Activated naive CD4-positive, alpha-beta T cell treated with anti-CD3 and anti-CD28 coated beads for 36 hours (primary cell): ENCODE results near the gene CUL5. TPM values are rescaled to one million over a fixed set of nuclear protein-coding genes. Genes with fewer than 3 reads are reported as not detected.

Source experiments
- CTCF ChIA-PET: fragments of 350-600 bp; sonication (Branson Sonifier 250); formaldehyde crosslinking; loops from one replicate; lab custom pipeline; 2021; ENCODE audit warnings: antibody characterized with exemption; lab: Charles Lee
- DNase-seq: peaks from one replicate; pipeline ENCODE4 v3.0.0-alpha.2; 2020
- H3K27ac Mint-ChIP-seq: one replicate; pipeline ENCODE4 v1.8.0; 2021; ENCODE audit warnings: mild to moderate bottlenecking, mixed read lengths
- H3K27me3 Mint-ChIP-seq: one replicate; pipeline ENCODE4 v1.8.0; 2021; ENCODE audit warnings: low read depth, mixed read lengths
- H3K36me3 Mint-ChIP-seq: one replicate; pipeline ENCODE4 v1.8.0; 2021; ENCODE audit warnings: low read depth, mixed read lengths
- H3K4me1 Mint-ChIP-seq: one replicate; pipeline ENCODE4 v1.8.0; 2021; ENCODE audit warnings: low read depth, mixed read lengths
- H3K4me3 Mint-ChIP-seq: one replicate; pipeline ENCODE4 v1.8.0; 2021; ENCODE audit warnings: mild to moderate bottlenecking, moderate library complexity, mixed read lengths
- H3K9me3 Mint-ChIP-seq: one replicate; pipeline ENCODE4 v1.8.0; 2021; ENCODE audit warnings: mixed read lengths
- intact Hi-C: fragments of 100-400 bp; cut with micrococcal nuclease; formaldehyde crosslinking; loops from one replicate; pipeline ENCODE4 v1.15.1; 2023
- total RNA-seq, 2 experiments: library from RNA; stranded (reverse); gene quantifications; one replicate each; pipeline ENCODE4 v1.2.3, GENCODE V29; 2021

Gene CUL5
- total RNA-seq, 2 experiments from 2014 or later: 25.9 to 26.2 TPM

DNA sequence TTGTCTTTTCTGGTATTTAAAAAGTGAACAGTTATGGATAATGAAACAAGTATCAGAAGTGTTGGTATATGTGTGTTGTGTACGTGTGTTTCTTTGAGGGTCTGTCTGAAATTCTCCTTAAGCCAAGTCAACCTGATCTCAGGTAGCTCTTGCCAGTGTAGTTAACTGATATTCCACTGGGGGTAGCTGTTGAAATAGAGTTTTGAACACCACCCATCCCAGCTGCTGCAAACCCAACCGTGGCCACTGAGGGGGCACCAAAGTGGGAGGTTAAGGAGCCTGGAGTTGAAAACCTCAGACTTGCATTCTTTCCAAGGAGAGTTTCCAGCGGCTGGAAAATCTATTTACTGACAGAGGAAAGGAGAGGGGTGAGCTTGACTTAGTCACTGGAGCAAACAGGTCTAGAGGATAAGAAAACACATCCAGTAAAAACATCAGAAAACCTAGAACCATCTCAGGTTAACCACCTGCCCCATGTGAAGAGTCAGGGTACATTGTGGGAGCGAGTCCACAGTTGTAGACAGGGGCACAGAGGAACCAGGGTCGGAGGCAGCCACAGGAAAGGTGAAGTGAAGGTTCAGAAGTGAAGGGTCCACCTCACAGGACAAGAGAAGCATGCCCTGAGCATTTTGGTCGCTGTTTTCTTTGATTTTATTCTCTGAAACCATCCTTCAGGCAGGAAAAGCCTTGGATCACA lies 8.8 kb upstream of the CUL5 start:
- DNase-seq: peak; percentile 42
- intact Hi-C loops: loop anchor here (1.0 kb wide), 1 partner anchor 648 kb away; no protein-coding TSS in a partner anchor
- Mint-ChIP-seq H3K27me3 (peaks cover 3% of the 10 kb centered on the region), H3K36me3 (no peaks in the 10 kb centered on the region), H3K4me1 (no peaks in the 10 kb centered on the region), H3K4me3 (no peak overlapping the region), H3K27ac (no peak overlapping the region), H3K9me3 (no peaks in the 10 kb centered on the region)
- CTCF ChIA-PET: interaction anchor here (0.7 to 1.8 kb wide), 5 partner anchors 9 to 259 kb away, joined by 3 to 6 read pairs (median 3); partner anchors contain the start of gene CUL5

DNA sequence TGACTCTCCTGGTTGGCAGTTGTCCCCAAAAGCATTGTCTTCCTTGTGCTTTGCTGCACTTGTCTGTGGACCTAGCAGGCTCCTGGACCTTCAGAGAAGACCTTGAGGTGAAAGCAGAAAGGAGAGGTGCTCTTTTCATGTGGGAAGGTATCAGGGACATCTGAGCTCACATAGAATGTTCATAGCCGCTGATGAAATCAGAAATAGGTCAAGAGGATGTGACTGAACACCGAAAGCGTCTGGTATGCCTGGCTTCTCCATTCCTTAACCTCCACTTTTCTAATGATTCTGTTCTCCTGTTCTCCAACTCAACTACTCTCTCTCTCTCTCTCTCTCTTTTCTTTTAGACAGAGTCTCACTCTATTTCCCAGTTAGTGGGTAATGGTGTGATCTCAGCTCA lies 6.2 kb upstream of the CUL5 start:
- intact Hi-C loops: no loop called here
- Mint-ChIP-seq H3K4me3 (no peak overlapping the region), H3K9me3 (no peaks in the 10 kb centered on the region), H3K27ac (no peak overlapping the region), H3K4me1 (no peaks in the 10 kb centered on the region), H3K36me3 (no peaks in the 10 kb centered on the region), H3K27me3 (no peaks in the 10 kb centered on the region)
- DNase-seq: no peak
- CTCF ChIA-PET: interaction anchor here (1.1 kb wide), 1 partner anchor 11 kb away, joined by 3 read pairs; no protein-coding TSS in a partner anchor

DNA sequence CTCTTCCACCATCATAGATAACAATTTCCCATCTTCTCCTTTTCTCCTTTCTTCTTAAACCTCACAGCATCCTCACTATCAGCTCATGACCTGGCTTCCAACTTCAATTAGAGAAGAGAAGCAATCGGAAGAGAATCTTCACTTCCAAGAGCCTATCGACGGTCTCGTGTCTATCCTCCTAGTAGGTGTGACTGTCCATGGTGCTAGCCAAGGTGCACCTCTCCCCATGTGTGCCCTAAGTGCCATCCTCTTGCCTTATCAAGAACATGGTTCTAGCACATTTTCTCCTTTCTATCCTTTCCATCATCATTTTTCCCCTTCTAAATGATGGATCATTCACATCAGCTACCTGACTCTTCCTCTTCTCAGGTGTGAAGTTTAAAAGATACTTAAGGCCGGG lies 5.1 kb upstream of the CUL5 start:
- no peak for DNase-seq
- Mint-ChIP-seq H3K27ac (no peak overlapping the region), H3K36me3 (no peaks in the 10 kb centered on the region), H3K4me3 (no peak overlapping the region), H3K27me3 (no peaks in the 10 kb centered on the region), H3K9me3 (no peaks in the 10 kb centered on the region), H3K4me1 (peaks cover 2% of the 10 kb centered on the region)
- CTCF ChIA-PET: interaction anchor here (0.6 to 1.1 kb wide), 2 partner anchors 9 to 10 kb away, joined by 3 read pairs; no protein-coding TSS in a partner anchor
- intact Hi-C loops: no loop called here

DNA sequence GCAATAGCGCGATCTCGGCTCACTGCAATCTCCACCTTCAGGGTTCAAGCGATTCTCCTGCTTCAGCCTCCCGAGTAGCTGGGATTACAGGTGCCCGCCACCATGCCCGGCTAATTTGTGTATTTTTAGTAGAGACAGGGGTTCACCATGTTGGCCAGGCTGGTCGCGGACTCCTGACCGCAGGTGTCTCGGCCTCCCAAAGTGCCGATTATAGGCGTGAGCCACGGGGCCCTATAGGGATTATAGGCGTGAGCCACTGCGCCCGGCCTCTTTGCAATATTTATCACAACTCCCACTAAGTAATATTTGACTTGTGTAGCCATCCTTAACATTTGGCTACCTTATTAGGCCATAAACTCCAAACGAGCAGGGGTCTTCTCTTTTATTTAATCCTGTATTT lies 879 bp upstream of the CUL5 start:
- Mint-ChIP-seq H3K9me3 (no peaks in the 10 kb centered on the region), H3K4me1 (peaks cover 15% of the 10 kb centered on the region), H3K27me3 (no peaks in the 10 kb centered on the region), H3K4me3 (no peak overlapping the region), H3K36me3 (peaks cover 1% of the 10 kb centered on the region), H3K27ac (no peak overlapping the region)
- intact Hi-C loops: loop anchor here (1.0 to 5.0 kb wide), 12 partner anchors 63 to 654 kb away; partner anchors contain the start of genes ACAT1, ALKBH8, ATM and C11orf65
- CTCF ChIA-PET: interaction anchor here (0.6 to 1.6 kb wide), 3 partner anchors 8 to 60 kb away, joined by 5 to 6 read pairs (median 6); no protein-coding TSS in a partner anchor
- DNase-seq: no peak

DNA sequence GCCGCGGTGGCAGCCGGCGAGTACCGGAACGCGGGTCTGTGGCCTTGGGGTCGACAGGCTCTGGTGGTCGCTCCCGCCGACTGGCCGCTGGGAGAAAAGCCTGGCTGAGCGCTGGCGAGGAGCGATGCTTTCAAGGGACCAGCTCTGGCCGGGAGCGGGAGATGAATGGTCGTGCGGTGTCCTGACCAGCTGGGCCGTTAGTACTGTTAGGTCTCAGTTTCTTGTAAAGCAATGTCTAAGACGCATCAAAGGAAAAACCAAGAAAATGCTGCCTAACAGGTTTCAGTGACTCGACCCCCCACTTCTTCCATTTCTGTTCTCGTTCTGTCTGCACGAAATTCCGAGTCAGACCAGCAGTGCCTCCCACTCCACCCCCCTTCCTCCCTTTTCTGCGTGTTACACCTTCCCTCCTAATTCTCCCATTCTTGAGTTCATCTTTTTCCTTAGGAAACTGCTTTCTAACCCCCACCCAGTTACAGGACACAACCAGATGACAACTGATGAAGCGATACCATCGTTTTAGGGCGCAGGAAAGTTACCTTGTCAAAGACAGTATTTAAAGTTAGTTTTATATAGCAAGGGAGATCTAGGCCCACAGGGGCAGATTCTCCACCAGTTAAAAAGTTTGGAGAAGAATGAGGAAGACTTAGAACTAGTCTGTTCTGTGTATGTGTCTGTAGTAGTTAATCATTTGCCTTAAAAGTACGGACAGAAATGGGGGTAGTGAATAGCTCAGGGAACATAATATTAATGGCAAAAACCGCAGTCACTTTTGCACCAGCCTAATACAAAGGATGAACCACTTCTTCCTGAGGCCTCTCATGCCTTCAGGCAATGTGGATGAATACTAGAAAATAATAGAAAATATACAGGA lies 1.0 kb downstream of the CUL5 start:
- Mint-ChIP-seq H3K4me1 (peaks cover 17% of the 10 kb centered on the region), H3K36me3 (peaks cover 1% of the 10 kb centered on the region), H3K4me3 (peak overlapping the region; percentile 93), H3K9me3 (no peaks in the 10 kb centered on the region), H3K27me3 (no peaks in the 10 kb centered on the region), H3K27ac (peak overlapping the region; percentile 76)
- intact Hi-C loops: loop anchor here (2.0 to 10.0 kb wide), 9 partner anchors 61 to 653 kb away; partner anchors contain the start of genes ALKBH8, ATM, EXPH5 and NPAT
- peak; percentile 20 for DNase-seq
- CTCF ChIA-PET: interaction anchor here (0.8 to 1.9 kb wide), 11 partner anchors 8 to 656 kb away, joined by 3 to 12 read pairs (median 4); partner anchors contain the start of gene DDX10

DNA sequence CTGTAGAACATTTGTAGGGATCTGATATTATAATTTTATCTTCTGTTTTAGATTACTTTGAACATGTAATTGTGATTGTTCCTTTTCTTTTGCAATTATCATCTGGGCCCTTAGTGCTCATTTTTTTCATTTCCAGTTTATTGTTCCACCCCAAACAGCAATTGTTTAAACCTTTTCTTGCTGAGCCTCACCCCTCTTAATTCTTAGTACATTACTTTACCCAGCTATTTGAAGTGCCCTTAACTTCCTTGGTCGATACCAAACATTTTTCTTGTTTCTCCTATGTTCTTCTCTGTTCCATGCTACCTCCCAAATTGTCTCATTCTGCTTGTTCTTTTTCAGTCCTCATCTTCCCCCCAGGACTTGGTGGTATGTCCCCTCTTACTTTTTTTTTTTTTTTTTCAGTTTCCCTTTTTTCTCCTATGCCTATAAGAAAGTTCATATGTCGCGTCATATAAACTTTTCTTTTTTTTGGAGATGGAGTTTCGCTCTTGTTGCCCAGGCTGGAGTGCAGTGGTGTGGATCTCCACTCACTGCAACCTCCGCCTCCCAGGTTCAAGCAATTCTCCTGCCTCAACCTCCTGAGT lies 3.5 kb downstream of the CUL5 start:
- Mint-ChIP-seq H3K4me1 (peaks cover 39% of the 10 kb centered on the region), H3K27ac (no peak overlapping the region), H3K36me3 (peaks cover 3% of the 10 kb centered on the region), H3K4me3 (no peak overlapping the region), H3K27me3 (no peaks in the 10 kb centered on the region), H3K9me3 (no peaks in the 10 kb centered on the region)
- intact Hi-C loops: loop anchor here (10.0 kb wide), 1 partner anchor 483 kb away; the partner anchor contains the start of gene POGLUT3
- CTCF ChIA-PET: interaction anchor here (0.6 to 1.9 kb wide), 7 partner anchors 9 to 172 kb away, joined by 3 to 7 read pairs (median 4); partner anchors contain the start of gene ACAT1
- no peak for DNase-seq

GRCh38 chr11:108016647-108017046 lies 7.9 kb downstream of the CUL5 start:
- Mint-ChIP-seq H3K9me3 (no peaks in the 10 kb centered on the region), H3K27ac (no peak overlapping the region), H3K4me3 (no peak overlapping the region), H3K4me1 (peaks cover 44% of the 10 kb centered on the region), H3K27me3 (no peaks in the 10 kb centered on the region), H3K36me3 (peaks cover 3% of the 10 kb centered on the region)
- intact Hi-C loops: loop anchor here (10.0 kb wide), 1 partner anchor 478 kb away; the partner anchor contains the start of gene POGLUT3
- DNase-seq: no peak
- CTCF ChIA-PET: interaction anchor here (0.8 kb wide), 1 partner anchor 10 kb away, joined by 5 read pairs; no protein-coding TSS in a partner anchor

GRCh38 chr11:108018708-108019107 lies 10.0 kb downstream of the CUL5 start:
- intact Hi-C loops: loop anchor here (10.0 kb wide), 1 partner anchor 476 kb away; the partner anchor contains the start of gene POGLUT3
- Mint-ChIP-seq H3K4me1 (peaks cover 57% of the 10 kb centered on the region), H3K4me3 (no peak overlapping the region), H3K36me3 (peaks cover 3% of the 10 kb centered on the region), H3K9me3 (no peaks in the 10 kb centered on the region), H3K27ac (no peak overlapping the region), H3K27me3 (no peaks in the 10 kb centered on the region)
- DNase-seq: no peak
- CTCF ChIA-PET: interaction anchor here (2.4 kb wide), 1 partner anchor 10 kb away, joined by 12 read pairs; the partner anchor contains the start of gene CUL5

DNA sequence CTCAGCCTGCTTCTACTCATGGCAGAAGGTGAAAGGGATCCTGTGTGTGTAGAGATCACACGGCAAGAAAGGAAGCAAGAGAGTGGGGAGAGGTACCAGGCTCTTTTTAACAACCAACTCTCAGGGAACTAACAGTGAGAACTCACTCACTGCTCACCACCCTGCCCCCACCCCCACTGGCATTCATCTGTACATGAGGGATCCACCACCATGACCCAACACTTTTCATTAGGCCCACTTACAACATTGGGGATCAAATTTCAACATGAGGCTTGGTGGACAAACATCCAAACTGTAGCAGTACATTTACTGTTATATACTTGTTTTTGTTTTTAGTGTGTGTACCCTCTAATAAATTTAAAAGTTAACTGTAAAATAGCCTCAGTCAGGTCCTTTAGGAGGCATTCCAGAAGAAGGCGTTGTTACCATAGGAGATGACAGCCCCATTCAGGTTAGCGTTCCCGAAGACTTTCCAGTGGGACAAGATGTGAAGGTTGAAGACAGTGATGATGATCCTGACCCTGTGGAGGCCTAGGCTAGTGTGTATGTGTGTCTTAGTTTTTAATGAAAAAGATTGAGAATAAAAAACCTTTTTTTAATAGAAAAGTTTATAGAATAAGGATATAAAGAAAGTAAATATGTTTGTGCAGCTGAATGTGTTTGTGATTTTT lies 11.3 kb downstream of the CUL5 start:
- CTCF ChIA-PET: interaction anchor here (0.7 kb wide), 1 partner anchor 67 kb away, joined by 3 read pairs; no protein-coding TSS in a partner anchor
- no peak for DNase-seq
- Mint-ChIP-seq H3K4me1 (peaks cover 60% of the 10 kb centered on the region), H3K36me3 (peaks cover 3% of the 10 kb centered on the region), H3K27me3 (no peaks in the 10 kb centered on the region), H3K9me3 (no peaks in the 10 kb centered on the region), H3K27ac (no peak overlapping the region), H3K4me3 (no peak overlapping the region)
- intact Hi-C loops: loop anchor here (10.0 kb wide), 1 partner anchor 475 kb away; the partner anchor contains the start of gene POGLUT3

DNA sequence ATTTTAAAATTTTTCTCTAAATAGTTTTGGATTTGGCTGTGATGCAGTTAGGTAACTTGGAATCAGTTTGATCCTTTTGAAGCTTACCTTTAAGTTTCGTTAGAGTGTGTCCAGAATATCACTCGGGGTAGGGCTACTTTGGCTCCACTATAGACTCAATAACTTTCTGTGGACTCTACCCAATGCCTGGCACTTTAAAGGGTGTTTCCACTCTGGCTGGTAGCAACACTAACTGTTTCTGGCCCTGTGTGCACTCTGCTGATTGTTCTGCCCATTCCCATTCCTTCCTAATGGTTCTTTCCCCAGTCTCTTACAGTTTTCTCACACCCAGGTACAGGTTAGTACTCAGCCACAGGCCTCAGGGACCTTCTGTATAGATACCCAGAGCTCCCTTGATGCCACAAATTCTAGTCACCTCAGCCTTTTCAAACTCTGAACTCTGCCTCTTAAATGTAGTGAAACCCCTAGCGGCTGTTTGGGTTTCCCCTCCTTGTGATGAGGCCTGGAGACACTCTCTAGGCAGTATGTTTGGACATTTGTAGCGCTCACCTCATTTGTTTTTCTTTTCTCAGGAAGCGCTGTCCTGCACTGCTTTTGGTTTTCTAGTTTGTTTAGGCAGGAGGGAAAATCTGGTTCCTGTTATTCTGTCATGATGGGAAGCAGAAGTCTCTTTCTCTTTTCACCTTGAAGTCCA lies 16.8 kb downstream of the CUL5 start:
- Mint-ChIP-seq H3K4me3 (no peak overlapping the region), H3K27me3 (no peaks in the 10 kb centered on the region), H3K27ac (no peak overlapping the region), H3K36me3 (peaks cover 4% of the 10 kb centered on the region), H3K4me1 (peaks cover 43% of the 10 kb centered on the region), H3K9me3 (no peaks in the 10 kb centered on the region)
- CTCF ChIA-PET: interaction anchor here (1.0 kb wide), 1 partner anchor 17 kb away, joined by 5 read pairs; the partner anchor contains the start of gene CUL5
- DNase-seq: peak; percentile 48
- intact Hi-C loops: no loop called here
